GM21723 (cell line): ENCODE measurements around the gene MMAB.

ENCODE experiments used
- ATAC-seq: cut with Tn5 transposase; IDR thresholded peaks from one replicate; pipeline ENCODE4 v1.9.1; 2021; ENCODE audit warnings: mild to moderate bottlenecking, moderate library complexity; ENCODE audit not compliant: unreplicated experiment

The MMAB gene

DNA sequence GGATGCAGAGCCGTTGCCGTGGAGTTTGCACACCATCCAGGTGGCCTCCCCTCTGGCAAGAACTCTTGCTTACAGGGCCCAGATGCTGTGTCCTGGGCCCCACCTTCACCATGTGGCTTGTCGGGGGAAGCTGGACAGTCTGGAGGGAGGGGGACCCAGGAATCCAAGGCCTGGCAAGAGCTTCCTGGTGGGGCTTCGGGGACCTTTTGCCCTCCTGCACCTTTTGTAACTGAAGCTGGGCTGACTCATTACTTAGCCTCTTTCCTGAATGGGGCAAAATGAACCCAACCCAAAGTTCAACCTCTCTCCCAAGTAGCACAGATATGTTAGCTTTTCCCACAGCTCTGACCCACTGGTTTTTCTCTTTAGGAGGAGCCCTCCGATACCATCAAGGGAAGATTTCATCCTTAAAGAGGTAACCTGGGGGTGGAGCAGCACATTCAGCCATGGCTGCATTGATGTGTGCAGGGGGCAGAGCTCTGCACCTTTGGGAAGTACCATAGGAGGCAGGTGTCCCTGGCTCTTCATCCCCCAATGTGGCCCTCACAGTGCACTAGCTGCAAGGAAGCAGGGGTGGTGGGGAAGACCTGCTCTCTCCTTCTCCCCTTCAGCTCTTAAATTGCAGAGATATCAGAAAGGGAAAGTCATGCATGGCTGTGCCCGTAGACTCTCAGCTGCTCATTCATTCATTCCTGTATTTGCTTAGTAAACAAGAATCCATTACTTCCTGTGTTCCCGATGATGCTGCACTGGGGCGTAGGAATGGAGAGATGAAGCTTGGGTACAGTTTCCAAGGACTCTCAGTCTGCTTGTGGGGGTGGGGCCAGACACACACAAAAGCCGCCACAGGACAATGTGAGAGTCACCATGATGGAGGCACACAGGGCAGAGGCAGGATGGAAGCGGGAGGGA is 13.3 kb upstream of the MMAB start:
- no peak for ATAC-seq

DNA sequence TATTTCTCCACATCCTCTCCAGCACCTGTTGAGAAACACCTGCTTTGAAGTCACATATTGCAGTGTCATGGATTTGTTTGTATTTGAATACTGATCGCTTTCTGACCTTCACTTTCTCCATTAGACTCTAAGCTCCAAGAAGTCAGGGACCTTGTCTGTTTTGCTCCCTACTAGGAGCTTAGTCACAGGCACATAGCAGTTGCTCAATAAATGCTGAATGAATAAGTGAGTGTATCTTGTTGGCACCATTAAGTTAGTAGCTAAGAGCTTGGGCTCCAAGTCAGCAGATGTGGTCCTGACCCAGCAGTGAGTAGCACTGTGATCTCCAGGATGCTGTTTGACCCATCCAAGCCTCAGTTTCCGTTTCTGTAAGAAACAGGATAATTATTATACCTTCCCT is 10.4 kb upstream of the MMAB start:
- ATAC-seq = no peak

GRCh38 chr12:109582636-109583035 is 9.3 kb upstream of the MMAB start:
- ATAC-seq = no peak

- ATAC-seq = no peak
Measured at GRCh38 chr12:109581856-109582255, 8.6 kb upstream of the MMAB start.

DNA sequence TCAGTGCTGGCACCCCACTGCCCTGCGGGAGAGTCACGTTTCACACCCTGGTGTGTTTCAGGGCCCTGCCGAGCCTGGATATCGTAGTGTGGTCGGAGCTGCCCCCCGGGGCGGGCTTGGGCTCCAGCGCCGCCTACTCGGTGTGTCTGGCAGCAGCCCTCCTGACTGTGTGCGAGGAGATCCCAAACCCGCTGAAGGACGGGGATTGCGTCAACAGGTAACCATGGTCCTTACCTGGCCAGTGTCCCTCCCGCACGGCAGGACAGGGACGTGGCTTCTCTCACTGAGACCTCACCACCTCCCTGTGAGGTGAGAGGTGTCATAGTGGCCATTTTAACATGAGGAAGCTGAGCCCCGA is 8.0 kb upstream of the MMAB start:
- no peak for ATAC-seq

GRCh38 chr12:109580684-109581333 is 7.5 kb upstream of the MMAB start:
- no peak for ATAC-seq

GRCh38 chr12:109580272-109580671 is 7.0 kb upstream of the MMAB start:
- ATAC-seq = no peak

GRCh38 chr12:109579639-109580038 is 6.3 kb upstream of the MMAB start:
- no peak for ATAC-seq

DNA sequence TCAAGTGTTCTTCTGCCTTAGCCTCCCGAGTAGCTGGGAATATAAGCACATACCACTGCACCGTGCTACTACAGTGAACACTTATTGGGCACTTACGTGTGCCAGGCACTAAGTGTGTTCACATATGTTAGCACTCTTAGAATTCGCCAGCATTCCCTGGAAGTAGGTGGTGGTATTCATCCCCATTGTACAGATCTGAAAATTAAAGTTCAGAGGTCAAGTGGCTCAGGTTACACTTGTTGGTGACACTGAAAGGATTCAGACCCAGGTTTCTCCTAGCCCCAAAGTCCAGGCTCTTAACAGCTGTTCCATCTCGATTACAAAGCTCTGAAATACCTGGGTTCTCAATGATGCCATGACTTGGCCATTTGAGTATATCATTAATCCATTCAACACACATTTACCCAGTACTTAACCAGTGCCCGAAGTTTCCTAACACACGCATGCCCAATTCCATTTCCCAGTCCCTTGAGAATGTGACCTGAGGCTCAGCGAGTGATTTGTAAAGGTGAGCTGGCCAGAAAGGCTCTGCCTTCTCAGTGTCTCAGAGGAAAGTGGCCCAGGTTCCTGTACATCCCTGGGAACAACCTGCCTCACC is 5.1 kb upstream of the MMAB start:
- no peak for ATAC-seq

- no peak for ATAC-seq
Measured at GRCh38 chr12:109577311-109577710, 4.0 kb upstream of the MMAB start.

- ATAC-seq = no peak
Measured at GRCh38 chr12:109575683-109576082, 2.4 kb upstream of the MMAB start.

- no peak for ATAC-seq
Measured at GRCh38 chr12:109573914-109574244, 575 bp upstream of the MMAB start.

- no peak for ATAC-seq
Measured at GRCh38 chr12:109572506-109572845, 828 bp downstream of the MMAB start.

- no peak for ATAC-seq
Measured at GRCh38 chr12:109571773-109572505, 1.4 kb downstream of the MMAB start.

DNA sequence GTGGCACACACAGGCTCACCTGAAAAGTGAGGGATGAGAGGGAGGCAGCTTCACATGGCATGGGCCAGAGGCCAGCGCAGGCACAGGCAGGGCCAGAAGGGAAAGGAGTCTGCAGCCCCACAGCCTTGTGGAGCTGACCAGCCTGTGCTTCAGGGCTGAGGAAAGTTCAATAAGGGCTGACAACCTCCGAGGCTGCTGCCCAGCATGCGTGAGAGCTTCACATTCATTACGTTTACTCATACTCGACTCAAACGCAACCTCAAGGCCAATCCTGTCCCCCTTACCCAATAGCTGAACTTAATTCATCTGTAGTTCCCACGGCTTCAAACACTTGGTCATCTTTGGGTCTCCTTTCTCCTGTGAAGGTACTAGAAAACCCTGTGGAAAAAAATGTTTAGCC is 4.8 kb downstream of the MMAB start:
- ATAC-seq = no peak

- ATAC-seq = no peak
Measured at GRCh38 chr12:109567967-109568366, 5.3 kb downstream of the MMAB start.

DNA sequence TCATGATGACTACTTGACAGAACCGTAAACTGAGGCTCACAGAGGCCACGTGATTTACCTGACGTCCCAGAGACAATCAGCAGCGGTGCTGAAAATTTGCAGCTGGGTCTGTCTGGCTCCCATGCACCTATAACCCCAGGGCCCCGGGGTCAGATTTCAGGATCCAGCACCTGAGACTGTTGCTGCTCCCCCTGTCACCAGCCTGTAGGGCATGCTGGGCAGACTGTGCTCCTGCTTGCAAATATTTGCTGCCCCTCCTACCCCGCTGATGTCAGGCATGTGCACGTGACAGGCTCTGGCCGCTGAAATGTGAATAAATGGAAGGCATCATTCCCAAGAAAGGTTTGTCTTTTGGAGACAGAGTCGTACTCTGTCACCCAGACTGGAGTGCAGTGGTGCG is 6.0 kb downstream of the MMAB start:
- ATAC-seq = no peak

GRCh38 chr12:109566424-109566823 is 6.9 kb downstream of the MMAB start:
- no peak for ATAC-seq

- ATAC-seq = no peak
Measured at GRCh38 chr12:109563291-109564284, 9.7 kb downstream of the MMAB start.

DNA sequence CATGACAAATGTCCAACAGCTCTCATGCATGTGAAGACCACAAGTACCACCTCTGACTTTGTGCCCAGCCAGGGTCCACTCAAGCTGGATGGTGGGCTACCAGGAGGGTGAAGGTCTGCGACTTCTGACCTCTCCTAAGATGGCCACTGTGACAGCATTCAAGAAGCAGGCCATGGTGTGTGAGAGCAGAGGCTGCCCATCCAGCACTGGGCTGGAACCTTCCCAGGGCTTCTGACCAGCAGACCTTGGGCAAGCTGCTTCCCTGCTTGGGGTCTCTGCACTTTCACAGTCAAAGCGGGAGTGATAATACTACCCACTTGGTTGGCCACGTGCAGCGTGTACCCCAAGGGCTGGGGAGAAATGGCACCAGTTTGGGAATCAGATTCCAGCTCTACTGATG is 10.4 kb downstream of the MMAB start:
- ATAC-seq = no peak

GRCh38 chr12:109561711-109562030 is 11.6 kb downstream of the MMAB start:
- ATAC-seq = no peak
